H1 (cell line): ENCODE measurements around the gene ARSK. TPM values are rescaled to one million over a fixed set of nuclear protein-coding genes. Genes with fewer than 3 reads are reported as not detected.

Source experiments
- CTCF ChIA-PET: fragments of 300-600 bp; sonication (Branson Sonifier 250); formaldehyde crosslinking; loops from one replicate; lab custom pipeline; 2021; ENCODE audit not compliant: partially characterized antibody; lab: Charles Lee
- POLR2A ChIA-PET: fragments of 300-600 bp; sonication (Branson Sonifier 250); formaldehyde crosslinking; loops from one replicate; lab custom pipeline; 2021; ENCODE audit warnings: inconsistent platforms; ENCODE audit not compliant: partially characterized antibody; lab: Charles Lee
- DNase-seq, 2 experiments: peaks; one replicate each; pipeline versions ENCODE4 v3.0.0 to v3.0.0-alpha.2; 2010 to 2022; ENCODE audit warnings: low spot score in 2 of 2, low read depth in 1 of 2, mixed read lengths in 1 of 2
- FAIRE-seq: peaks from 2 replicates; lab custom pipeline; 2011; peaks lifted over from hg19 to GRCh38; lab: Jason Lieb, UNC
- H2AFZ ChIP-seq: 2 replicates; pipeline ENCODE4 v1.8.1; 2012; ENCODE audit warnings: low read length, inconsistent platforms
- H2AK5ac ChIP-seq: 2 replicates; pipeline ENCODE4 v1.6.1; 2013; ENCODE audit warnings: low read depth, low read length
- H2BK120ac ChIP-seq: replicated peaks from 2 replicates; pipeline ENCODE3; 2013; ENCODE audit warnings: low read depth, low read length, inconsistent platforms
- H2BK12ac ChIP-seq: 2 replicates; pipeline ENCODE4 v1.6.1; 2013; ENCODE audit warnings: low read depth, low read length
- H2BK15ac ChIP-seq: 2 replicates; pipeline ENCODE4 v1.6.1; 2013; ENCODE audit warnings: low read length
- H2BK20ac ChIP-seq: 2 replicates; pipeline ENCODE4 v1.6.1; 2013; ENCODE audit warnings: low read length
- H2BK5ac ChIP-seq: 2 replicates; pipeline ENCODE4 v1.6.1; 2013; ENCODE audit warnings: low read depth, low read length
- H3K14ac ChIP-seq: 2 replicates; pipeline ENCODE4 v1.6.1; 2013; ENCODE audit warnings: inconsistent platforms; ENCODE audit not compliant: insufficient read length
- H3K18ac ChIP-seq: 2 replicates; pipeline ENCODE4 v1.6.1; 2013; ENCODE audit warnings: low read length; ENCODE audit errors: extremely low read depth
- H3K23ac ChIP-seq: 2 replicates; pipeline ENCODE4 v1.6.1; 2013; ENCODE audit warnings: inconsistent platforms; ENCODE audit not compliant: insufficient read length
- H3K23me2 ChIP-seq: 2 replicates; pipeline ENCODE4 v1.6.1; 2013; ENCODE audit warnings: low read depth, low read length
- H3K27ac ChIP-seq: 2 replicates; pipeline ENCODE4 v1.6.1; 2011; ENCODE audit warnings: low read depth, low read length, inconsistent platforms
- H3K27me3 ChIP-seq, 4 experiments: replicated peaks in 1 of 4; 1 replicate in 1 of 4; 2 replicates in 3 of 4; pipeline versions ENCODE4 v1.6.1 to v1.8.1; 2011 to 2013; ENCODE audit warnings: low read length in 3 of 4, mild to moderate bottlenecking in 3 of 4, inconsistent platforms in 2 of 4, mixed read lengths in 2 of 4, moderate library complexity in 1 of 4; ENCODE audit not compliant: control insufficient read depth in 3 of 4, insufficient read depth in 3 of 4; ENCODE audit errors: extremely low read depth in 1 of 4
- H3K36me3 ChIP-seq, 4 experiments: 2 replicates each; pipeline versions ENCODE4 v1.6.1 to v1.8.1; 2011 to 2013; ENCODE audit warnings: mild to moderate bottlenecking in 4 of 4, low read length in 3 of 4, moderate library complexity in 2 of 4, control low read depth in 1 of 4, inconsistent platforms in 1 of 4; ENCODE audit not compliant: insufficient read depth in 4 of 4, control insufficient read depth in 2 of 4
- H3K4ac ChIP-seq: replicated peaks from 2 replicates; pipeline ENCODE3; 2013; ENCODE audit warnings: low read length, low read depth, mixed read lengths, inconsistent platforms; ENCODE audit not compliant: insufficient read length
- H3K4me1 ChIP-seq, 4 experiments: replicated peaks in 1 of 4; 1 replicate in 1 of 4; 2 replicates in 3 of 4; pipeline versions ENCODE4 v1.6.1 to v1.8.1; 2011 to 2013; ENCODE audit warnings: low read length in 3 of 4, inconsistent platforms in 2 of 4, mixed read lengths in 1 of 4; ENCODE audit not compliant: insufficient read depth in 4 of 4, control insufficient read depth in 3 of 4
- H3K4me2 ChIP-seq, 2 experiments: 2 replicates each; pipeline versions ENCODE4 v1.6.1 to v1.8.1; 2011 to 2013; ENCODE audit warnings: low read depth in 2 of 2, low read length in 2 of 2, control low read depth in 1 of 2, inconsistent platforms in 1 of 2, mild to moderate bottlenecking in 1 of 2; ENCODE audit not compliant: insufficient read depth in 1 of 2
- H3K4me3 ChIP-seq, 4 experiments: fragments of 200-600, 300-600 bp in 1 of 4; sonication (generic), shearing (Covaris generic), sonication (Bioruptor Twin) in 1 of 4; 2 replicates each; pipeline versions ENCODE4 v1.5.1 to v1.8.1; 2011 to 2016; ENCODE audit warnings: low read length in 4 of 4, low read depth in 3 of 4, control low read depth in 2 of 4, inconsistent platforms in 2 of 4, mild to moderate bottlenecking in 2 of 4, mixed read lengths in 1 of 4, moderate library complexity in 1 of 4; ENCODE audit not compliant: insufficient read depth in 2 of 4; ENCODE audit errors: extremely low read depth in 1 of 4
- H3K56ac ChIP-seq: replicated peaks from 2 replicates; pipeline ENCODE3; 2013; ENCODE audit warnings: low read depth, mild to moderate bottlenecking, mixed read lengths, low read length, inconsistent platforms; ENCODE audit not compliant: insufficient read length
- H3K79me1 ChIP-seq: 2 replicates; pipeline ENCODE4 v1.6.1; 2013; ENCODE audit warnings: low read depth, low read length, control low read depth
- H3K79me2 ChIP-seq, 2 experiments: 2 replicates each; pipeline versions ENCODE4 v1.6.1 to v1.8.1; 2012 to 2013; ENCODE audit warnings: low read length in 2 of 2, mild to moderate bottlenecking in 2 of 2, inconsistent platforms in 1 of 2; ENCODE audit not compliant: insufficient read depth in 2 of 2, control insufficient read depth in 1 of 2
- H3K9ac ChIP-seq, 4 experiments: replicated peaks in 1 of 4; 1 replicate in 1 of 4; 2 replicates in 3 of 4; pipeline versions ENCODE4 v1.6.1 to v1.8.1; 2011 to 2013; ENCODE audit warnings: low read depth in 3 of 4, low read length in 3 of 4, control low read depth in 2 of 4, mild to moderate bottlenecking in 2 of 4, moderate library complexity in 2 of 4, inconsistent platforms in 1 of 4; ENCODE audit errors: extremely low read depth in 1 of 4
- H3K9me3 ChIP-seq, 2 experiments: 2 replicates each; pipeline versions ENCODE4 v1.6.1 to v1.8.1; 2012 to 2013; ENCODE audit warnings: mild to moderate bottlenecking in 2 of 2, moderate library complexity in 2 of 2, control low read depth in 1 of 2, inconsistent platforms in 1 of 2, low read depth in 1 of 2, low read length in 1 of 2, mixed read lengths in 1 of 2; ENCODE audit not compliant: insufficient read depth in 2 of 2
- H4K20me1 ChIP-seq, 2 experiments: replicated peaks in 1 of 2; 2 replicates each; pipeline versions ENCODE3 to v1.8.1; 2011 to 2013; ENCODE audit warnings: inconsistent platforms in 2 of 2, low read length in 2 of 2, mild to moderate bottlenecking in 1 of 2; ENCODE audit not compliant: insufficient read depth in 2 of 2, control insufficient read depth in 1 of 2
- H4K5ac ChIP-seq: 2 replicates; pipeline ENCODE4 v1.6.1; 2013; ENCODE audit warnings: low read length, low read depth, mixed read lengths, inconsistent platforms; ENCODE audit not compliant: insufficient read length
- H4K8ac ChIP-seq: 2 replicates; pipeline ENCODE4 v1.8.0; 2013; ENCODE audit warnings: mild to moderate bottlenecking, moderate library complexity, low read length, inconsistent platforms; ENCODE audit not compliant: insufficient read depth; ENCODE audit errors: extremely low read depth
- H4K91ac ChIP-seq: replicated peaks from 2 replicates; pipeline ENCODE3; 2013; ENCODE audit warnings: low read length, mixed read lengths, inconsistent platforms; ENCODE audit not compliant: insufficient read length
- ASH2L ChIP-seq: fragments of 200-600, 300-600 bp; sonication (generic); IDR thresholded peaks from one replicate; pipeline ENCODE4 v1.7.1; 2017; ENCODE audit warnings: low read length
- CEBPB ChIP-seq: IDR thresholded peaks from 2 replicates; pipeline ENCODE4 v1.6.1; 2012; ENCODE audit warnings: low read depth, low read length
- CHD2 ChIP-seq: IDR thresholded peaks from 2 replicates; pipeline ENCODE4 v1.6.1; 2012; ENCODE audit warnings: low read length, improper control_type of control experiment
- CREB1 ChIP-seq: IDR thresholded peaks from 2 replicates; pipeline ENCODE4 v1.6.1; 2012; ENCODE audit warnings: inconsistent platforms
- GABPA ChIP-seq: IDR thresholded peaks from 2 replicates; pipeline ENCODE4 v1.6.1; 2011; ENCODE audit warnings: mild to moderate bottlenecking, low read length, moderate library complexity, borderline replicate concordance; ENCODE audit not compliant: insufficient read depth
- GTF2F1 ChIP-seq: IDR thresholded peaks from 2 replicates; pipeline ENCODE4 v1.6.1; 2012; ENCODE audit warnings: low read depth, low read length, improper control_type of control experiment, borderline replicate concordance
- JUN ChIP-seq: IDR thresholded peaks from 2 replicates; pipeline ENCODE4 v1.6.1; 2011; ENCODE audit warnings: low read depth, mild to moderate bottlenecking, improper control_type of control experiment, low read length
- JUND ChIP-seq: IDR thresholded peaks from 2 replicates; pipeline ENCODE4 v1.6.1; 2011; ENCODE audit warnings: mild to moderate bottlenecking, improper control_type of control experiment, low read length
- KDM1A ChIP-seq: fragments of 200-600, 300-600 bp; sonication (generic); IDR thresholded peaks from 2 replicates; pipeline ENCODE4 v1.7.1; 2016; ENCODE audit warnings: mild to moderate bottlenecking, low read length, borderline replicate concordance
- MAFK ChIP-seq: IDR thresholded peaks from 2 replicates; pipeline ENCODE4 v1.6.1; 2012; ENCODE audit warnings: low read depth, mild to moderate bottlenecking, improper control_type of control experiment, low read length
- POLR2A ChIP-seq, 2 experiments: IDR thresholded peaks; 1 replicate in 1 of 2; 2 replicates in 1 of 2; pipeline ENCODE4 v1.6.1; 2011; ENCODE audit warnings: low read depth in 2 of 2, low read length in 2 of 2, mild to moderate bottlenecking in 2 of 2; ENCODE audit errors: control extremely low read depth in 1 of 2
- RAD21 ChIP-seq, 2 experiments: IDR thresholded peaks in 1 of 2; conservative IDR thresholded peaks in 1 of 2; 2 replicates each; pipeline ENCODE4 v1.6.1; 2011; ENCODE audit warnings: low read depth in 2 of 2, low read length in 2 of 2, improper control_type of control experiment in 1 of 2, inconsistent platforms in 1 of 2, mild to moderate bottlenecking in 1 of 2, moderate library complexity in 1 of 2
- RBBP5 ChIP-seq: IDR thresholded peaks from 2 replicates; pipeline ENCODE4 v1.7.1; 2012; ENCODE audit warnings: low read depth, mild to moderate bottlenecking, inconsistent platforms, low read length, moderate library complexity, borderline replicate concordance
- SIN3A ChIP-seq, 2 experiments: IDR thresholded peaks in 1 of 2; conservative IDR thresholded peaks in 1 of 2; 2 replicates each; pipeline ENCODE4 v1.6.1; 2011 to 2012; ENCODE audit warnings: low read length in 2 of 2, improper control_type of control experiment in 1 of 2, low read depth in 1 of 2, mild to moderate bottlenecking in 1 of 2
- SP1 ChIP-seq: IDR thresholded peaks from 2 replicates; pipeline ENCODE4 v1.6.1; 2011; ENCODE audit warnings: low read depth, low read length
- SUZ12 ChIP-seq: fragments of 200-600 bp; sonication (generic); IDR thresholded peaks from 2 replicates; pipeline ENCODE4 v1.6.1; 2012; ENCODE audit warnings: mild to moderate bottlenecking, inconsistent platforms, low read length, moderate library complexity, mixed read lengths
- WGBS, 2 experiments: shearing (Covaris generic) in 1 of 2; methylation state at CpG; one replicate each; pipeline versions ENCODE4 v1.1.6 to v1.1.7; 2013 to 2015; ENCODE audit warnings: low lambda C conversion rate in 2 of 2, mixed read lengths in 2 of 2, inconsistent platforms in 1 of 2, low coverage in 1 of 2, missing lambda C conversion rate in 1 of 2; ENCODE audit not compliant: insufficient replicate concordance in 2 of 2, insufficient coverage in 1 of 2, insufficient read length in 1 of 2; ENCODE audit errors: extremely low coverage in 1 of 2, missing lambda C conversion rate in 1 of 2; 5-methylcytosine and 5-hydroxymethylcytosine counted together
- polyA plus RNA-seq, 7 experiments: library from polyadenylated mRNA; depleted of rRNA in 3 of 7; stranded (reverse) in 5 of 7; unstranded in 2 of 7; fragments of >200 nt in 5 of 7; fragments of 200-250 nt in 2 of 7; gene quantifications; 1 replicate in 5 of 7; 2 replicates in 1 of 7; 4 replicates in 1 of 7; pipeline versions ENCODE4 v1.2.1 to v1.2.3, GENCODE V29; 2011 to 2013; ENCODE audit warnings: missing spikeins in 2 of 7, mixed read lengths in 2 of 7
- total RNA-seq: library from RNA; stranded (reverse); fragmentation: NEBNext Ultra II Directional; extraction: Animal tissue kit (Norgen Biotek cat#: 25700); gene quantifications from 2 replicates; pipeline ENCODE4 v1.2.1, GENCODE V29; 2021

Gene ARSK
- total and polyA plus RNA-seq, 2 of the 8 experiments (the other 6 are each of a cell fraction or from before 2014, with no cell fraction given): 8.4 to 14.1 TPM

- H3K14ac ChIP-seq: no peak overlapping the region
- H3K9ac ChIP-seq: no peak overlapping the region
- no peak overlapping the region for H3K56ac ChIP-seq
- no peaks in the 10 kb centered on the region for H3K23me2 ChIP-seq
- no peak overlapping the region for H2BK5ac ChIP-seq
- no peak overlapping the region for H2BK20ac ChIP-seq
- no peaks in the 10 kb centered on the region for H3K4me1 ChIP-seq
- no peak overlapping the region for H3K4ac ChIP-seq
- H3K4me3 ChIP-seq: no peak overlapping the region
- no peak overlapping the region for H3K23ac ChIP-seq
- no peak overlapping the region for H2AK5ac ChIP-seq
- H4K91ac ChIP-seq: no peak overlapping the region
- no peak overlapping the region for H2BK12ac ChIP-seq
- H3K18ac ChIP-seq: no peak overlapping the region
- FAIRE-seq (no peak), DNase-seq (no peak)
- H4K20me1 ChIP-seq: no peaks in the 10 kb centered on the region
- no peak overlapping the region for H3K27ac ChIP-seq
- no peaks in the 10 kb centered on the region for H3K79me2 ChIP-seq
- H3K36me3 ChIP-seq: no peaks in the 10 kb centered on the region
- CTCF ChIA-PET: interaction anchor here (1.1 to 2.1 kb wide), 2 partner anchors 10 to 13 kb away, joined by 3 to 13 read pairs; partner anchors contain the start of gene RFESD
- H3K27me3 ChIP-seq: no peaks in the 10 kb centered on the region
- POLR2A ChIA-PET: no interaction called here
- 88% methylated on average over 3 of the region's 3 CpGs; no CpG with 5 or more reads in 1 of the 2 experiments for WGBS, 2 experiments
- H2BK120ac ChIP-seq: no peak overlapping the region
- H3K79me1 ChIP-seq: no peaks in the 10 kb centered on the region
- no peak overlapping the region for H4K5ac ChIP-seq
- no peak overlapping the region for H4K8ac ChIP-seq
- peaks cover under 1 to 6% of the 10 kb centered on the region in 2 experiments; a peak in 1 of 4 replicates for H3K9me3 ChIP-seq
- H2AFZ ChIP-seq: no peak overlapping the region
- no peak overlapping the region for H3K4me2 ChIP-seq
- H2BK15ac ChIP-seq: no peak overlapping the region
- TF ChIP-seq SP1 (no peak), GTF2F1 (no peak), POLR2A (IDR thresholded peaks at IDR 0.05; ENCODE audit: control extremely low read depth in 1 of 2, low read depth in 2 of 2, low read length in 2 of 2) (no peak), KDM1A (no peak), ASH2L (no peak), SIN3A (conservative IDR thresholded peaks at IDR 0.05 in 1 of 2, IDR thresholded peaks at IDR 0.05 in 1 of 2; ENCODE audit: low read depth in 1 of 2, low read length in 2 of 2) (no peak), RAD21 (IDR thresholded peaks at IDR 0.05 in 1 of 2, conservative IDR thresholded peaks at IDR 0.05 in 1 of 2; ENCODE audit: low read depth in 2 of 2, low read length in 2 of 2) (no peak), CHD2 (no peak), CREB1 (no peak), SUZ12 (no peak), RBBP5 (no peak), JUND (no peak), CEBPB (no peak), GABPA (no peak), JUN (no peak), MAFK (no peak)
These were observed 79.2 kb downstream of the ARSK start for GRCh38 chr5:95634081-95634480.
